Stomach (tissue), 9 donors: ENCODE data around the gene FBXW7. TPM values are rescaled to one million over a fixed set of nuclear protein-coding genes. Genes with fewer than 3 reads are reported as not detected.

Experiments
- DNase-seq, 2 donors: peaks; one replicate each; pipeline versions ENCODE4 v3.0.0 to v3.0.0-alpha.2; 2013 to 2019
- H3K27ac ChIP-seq, 5 donors: fragments of 200-600 bp in 4 of 5; sonication (generic) in 4 of 5; one replicate each; pipeline ENCODE4 v1.5.1; 2013 to 2019; ENCODE audit warnings: mild to moderate bottlenecking in 1 of 5, moderate library complexity in 1 of 5
- H3K27me3 ChIP-seq, 3 donors: fragments of 200-600 bp; sonication (generic); one replicate each; pipeline ENCODE4 v1.5.1; 2017 to 2019; ENCODE audit warnings: mixed run types in 1 of 3
- H3K36me3 ChIP-seq, 4 donors: fragments of 200-600 bp; sonication (generic); 1 replicate in 3 of 4; 2 replicates in 1 of 4; pipeline ENCODE4 v1.5.1; 2016 to 2019
- H3K4me1 ChIP-seq, 4 donors: fragments of 200-600 bp; sonication (generic); one replicate each; pipeline ENCODE4 v1.5.1; 2016 to 2019
- H3K4me3 ChIP-seq, 4 donors: fragments of 200-600 bp; sonication (generic) in 3 of 4; one replicate each; pipeline ENCODE4 v1.5.1; 2016 to 2019; ENCODE audit warnings: mild to moderate bottlenecking in 1 of 4
- H3K9me3 ChIP-seq, 4 donors: fragments of 200-600 bp; sonication (generic); one replicate each; pipeline ENCODE4 v1.5.1; 2016 to 2019
- CTCF ChIP-seq, 7 experiments: fragments of 450-650 bp in 4 of 7; fragments of 200-600 bp in 3 of 7; sonication (generic) in 3 of 7; IDR thresholded peaks; one replicate each; pipeline ENCODE4 v1.5.1; 2016 to 2019; ENCODE audit warnings: antibody characterized with exemption in 7 of 7, control low read depth in 2 of 7, mild to moderate bottlenecking in 1 of 7
- EP300 ChIP-seq: sonication (generic); formaldehyde crosslinking; IDR thresholded peaks from one replicate; pipeline ENCODE4 v1.6.1; 2017; ENCODE audit warnings: antibody characterized with exemption
- POLR2A ChIP-seq, 4 donors: fragments of 450-650 bp; IDR thresholded peaks; one replicate each; pipeline ENCODE4 v1.6.1; 2016; ENCODE audit warnings: antibody characterized with exemption in 4 of 4, control low read depth in 2 of 4, mild to moderate bottlenecking in 1 of 4, moderate library complexity in 1 of 4
- POLR2AphosphoS5 ChIP-seq, 3 donors: sonication (generic); formaldehyde crosslinking; IDR thresholded peaks; one replicate each; pipeline ENCODE4 v1.6.1; 2016; ENCODE audit warnings: antibody characterized with exemption in 3 of 3
- WGBS, 5 donors: extraction: QIAGEN DNeasy Blood & Tissue Kit in 3 of 5; methylation state at CpG; one replicate each; pipeline versions ENCODE4 v1.1.5 to v1.1.7; 2013 to 2018; 5-methylcytosine and 5-hydroxymethylcytosine counted together
- intact Hi-C: fragments of 100-400 bp; cut with DNase I; formaldehyde crosslinking; loops from one replicate; pipeline ENCODE4 v1.15.1; 2023; ENCODE audit warnings: low total_unique reads
- polyA plus RNA-seq, 3 donors: library from polyadenylated mRNA; stranded (reverse); fragments of 200-250 nt; gene quantifications; one replicate each; pipeline ENCODE4 v1.2.3, GENCODE V29; 2013
- total RNA-seq, 5 donors: library from RNA; depleted of rRNA; stranded (reverse); fragments of >200 nt; gene quantifications; one replicate each; pipeline versions ENCODE4 v1.1.0 to v1.2.3, GENCODE V29; 2014 to 2016
- donor health status: healthy with polysubstance abuse.
- donor health status: Bipolar disorder and iron deficiency.
- donor health status: healthy.

Gene FBXW7
- total and polyA plus RNA-seq, 8 donors: 8.7 to 119 (median 25.1) TPM

GRCh38 chr4:152290366-152290921 is 245.4 kb downstream of the FBXW7 start:
- H3K27me3 ChIP-seq: no peaks in the 10 kb centered on the region
- intact Hi-C loops: no loop called here
- H3K36me3 ChIP-seq: no peaks in the 10 kb centered on the region
- WGBS, 5 donors: 82 to 97% (median 94%) methylated on average over 3 of the region's 3 CpGs
- no peaks in the 10 kb centered on the region for H3K4me1 ChIP-seq
- no peak for DNase-seq
- no peak overlapping the region for H3K4me3 ChIP-seq
- H3K9me3 ChIP-seq: no peaks in the 10 kb centered on the region
- TF ChIP-seq EP300: no peak
- no peak for TF ChIP-seq CTCF (IDR thresholded peaks at IDR 0.05)
- no peak for TF ChIP-seq POLR2AphosphoS5 (IDR thresholded peaks at IDR 0.05)
- TF ChIP-seq POLR2A (IDR thresholded peaks at IDR 0.05): no peak
- no peak overlapping the region for H3K27ac ChIP-seq

GRCh38 chr4:152289941-152290340 is 246.0 kb downstream of the FBXW7 start:
- intact Hi-C loops: no loop called here
- DNase-seq: peak in 1 of 2 donors; percentile 71
- TF ChIP-seq POLR2AphosphoS5 (IDR thresholded peaks at IDR 0.05) (no peak), POLR2A (IDR thresholded peaks at IDR 0.05) (no peak), EP300 (no peak), CTCF (IDR thresholded peaks at IDR 0.05) (no peak)
- no peak overlapping the region for H3K4me3 ChIP-seq
- no peaks in the 10 kb centered on the region for H3K4me1 ChIP-seq
- no peaks in the 10 kb centered on the region for H3K27me3 ChIP-seq
- H3K27ac ChIP-seq: no peak overlapping the region
- H3K9me3 ChIP-seq: no peaks in the 10 kb centered on the region
- H3K36me3 ChIP-seq: no peaks in the 10 kb centered on the region
- 54 to 72% (median 66%) methylated on average over 4 of the region's 4 CpGs for WGBS, 5 donors

- intact Hi-C loops: no loop called here
- H3K36me3 ChIP-seq: no peaks in the 10 kb centered on the region
- no peaks in the 10 kb centered on the region for H3K4me1 ChIP-seq
- 64 to 85% (median 85%) methylated on average over 3 of the region's 3 CpGs for WGBS, 5 donors
- no peaks in the 10 kb centered on the region for H3K9me3 ChIP-seq
- H3K27me3 ChIP-seq: no peaks in the 10 kb centered on the region
- H3K27ac ChIP-seq: no peak overlapping the region
- no peak overlapping the region for H3K4me3 ChIP-seq
- no peak for TF ChIP-seq POLR2AphosphoS5 (IDR thresholded peaks at IDR 0.05)
- TF ChIP-seq EP300: no peak
- no peak for TF ChIP-seq CTCF (IDR thresholded peaks at IDR 0.05)
- TF ChIP-seq POLR2A (IDR thresholded peaks at IDR 0.05): no peak
- no peak for DNase-seq
Measured at GRCh38 chr4:152289541-152289940, 246.4 kb downstream of the FBXW7 start.

- Histone ChIP-seq H3K27ac (no peak overlapping the region), H3K27me3 (no peaks in the 10 kb centered on the region), H3K4me3 (no peak overlapping the region), H3K36me3 (no peaks in the 10 kb centered on the region), H3K9me3 (no peaks in the 10 kb centered on the region), H3K4me1 (peaks cover 4 to 7% (median 5%) of the 10 kb centered on the region in 4 donors)
- intact Hi-C loops: no loop called here
- WGBS, 5 donors: 68 to 96% (median 89%) methylated on average over 2 of the region's 2 CpGs
- TF ChIP-seq POLR2A (IDR thresholded peaks at IDR 0.05): no peak
- TF ChIP-seq CTCF (IDR thresholded peaks at IDR 0.05): no peak
- no peak for TF ChIP-seq POLR2AphosphoS5 (IDR thresholded peaks at IDR 0.05)
- no peak for TF ChIP-seq EP300
- DNase-seq: no peak
Measured at GRCh38 chr4:152283801-152284470, 252.0 kb downstream of the FBXW7 start.
